Fibroblast of skin of scalp (primary cell): ENCODE results near the gene ESPNL.

ENCODE experiments used
- DNase-seq: peaks from one replicate; pipeline ENCODE4 v3.0.0-alpha.2; 2013

Gene ESPNL

DNA sequence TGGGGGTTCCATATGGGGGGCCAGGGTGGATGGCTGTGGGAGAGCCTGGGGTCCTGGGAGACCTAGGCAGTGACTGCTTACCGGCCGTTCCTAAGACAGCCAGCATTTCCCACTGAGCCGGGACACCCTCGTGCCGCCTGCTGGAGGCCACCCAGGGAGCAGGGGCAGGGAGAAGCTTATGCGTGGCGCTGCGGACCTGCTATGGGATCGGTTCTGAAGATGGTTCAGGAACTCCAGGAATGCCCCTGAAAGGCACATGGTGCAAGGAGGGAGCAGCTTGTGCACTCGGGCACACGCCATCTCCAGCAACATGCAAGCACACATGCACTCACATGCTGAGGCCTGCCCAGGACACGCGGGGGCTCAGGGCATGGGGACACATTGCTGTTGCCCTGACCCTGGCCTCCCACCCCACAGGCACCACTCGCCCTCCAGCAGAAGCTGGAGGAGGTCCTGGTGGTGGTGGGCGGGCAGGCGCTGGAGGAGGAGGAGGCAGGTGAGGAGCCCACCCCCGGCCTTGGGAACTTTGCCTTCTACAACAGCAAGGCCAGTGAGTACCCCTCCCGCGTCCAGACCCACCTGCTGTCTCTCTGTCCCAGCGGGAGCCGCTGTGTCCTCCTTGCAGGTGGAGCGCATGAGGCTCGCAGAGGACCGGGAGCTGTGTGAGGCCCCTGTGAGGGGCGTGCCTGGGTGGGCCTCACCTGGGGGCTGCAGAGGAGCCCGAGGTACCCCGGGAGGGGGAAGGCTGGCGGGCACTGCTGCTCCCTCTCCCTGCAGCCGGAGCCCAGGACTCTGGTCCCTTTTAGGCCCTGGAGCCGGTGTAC lies 42.5 kb downstream of the ESPNL start:
- peak; percentile 40 for DNase-seq

DNA sequence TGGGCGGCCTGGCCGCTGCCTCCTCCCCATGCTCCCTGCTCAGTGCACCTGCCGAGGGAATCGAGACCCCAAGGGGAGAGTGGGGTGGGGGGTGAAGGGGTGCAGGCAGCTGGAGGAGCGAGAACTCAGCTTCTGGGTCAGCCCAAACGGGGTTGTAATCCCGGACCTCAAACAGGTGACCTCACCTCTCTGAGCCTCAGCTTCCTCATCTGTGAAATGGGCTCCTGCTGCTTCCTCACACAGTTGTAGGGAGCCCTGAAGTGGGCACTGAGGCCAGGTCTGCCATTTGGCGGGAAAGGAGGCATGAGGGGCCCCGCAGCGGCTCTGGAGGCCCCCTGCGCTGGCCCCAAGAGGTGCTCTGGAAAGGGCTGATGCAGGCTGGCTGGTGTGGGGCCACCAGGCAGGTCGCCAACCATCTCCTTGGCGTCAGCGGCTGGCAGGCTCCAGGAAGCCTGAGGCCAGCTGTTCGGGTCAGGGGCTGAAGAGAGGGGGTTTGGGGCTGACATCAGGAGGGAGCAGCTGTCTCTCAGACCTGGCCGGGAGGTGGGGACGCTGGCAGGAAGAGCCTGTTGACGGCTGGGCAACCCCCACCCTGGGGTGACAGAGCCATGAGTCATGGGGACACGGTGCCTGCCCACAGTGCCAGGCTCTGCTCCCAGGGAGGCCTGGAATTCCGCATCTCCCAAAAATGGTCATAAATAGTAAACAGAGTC lies 43.3 kb downstream of the ESPNL start:
- peak; percentile 88 for DNase-seq

DNA sequence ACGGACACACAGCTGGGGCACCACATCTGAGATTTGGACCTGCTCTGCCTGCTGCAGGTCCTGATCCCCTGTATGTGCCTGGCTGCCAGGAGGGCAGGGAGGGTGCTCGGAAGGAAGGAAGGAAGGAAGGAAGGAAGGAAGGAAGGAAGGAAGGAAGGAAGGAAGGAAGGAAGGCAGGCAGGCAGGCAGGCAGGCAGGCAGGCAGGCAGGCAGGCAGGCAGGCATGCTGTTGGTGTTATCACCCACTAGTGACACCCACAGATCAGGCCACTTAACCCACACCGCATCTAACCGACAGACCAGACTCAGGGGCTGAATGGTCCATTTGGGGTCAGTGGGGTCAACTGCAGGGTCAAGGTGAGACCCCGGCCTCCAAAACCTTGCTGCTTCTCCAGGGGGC lies 44.1 kb downstream of the ESPNL start:
- no peak for DNase-seq

DNA sequence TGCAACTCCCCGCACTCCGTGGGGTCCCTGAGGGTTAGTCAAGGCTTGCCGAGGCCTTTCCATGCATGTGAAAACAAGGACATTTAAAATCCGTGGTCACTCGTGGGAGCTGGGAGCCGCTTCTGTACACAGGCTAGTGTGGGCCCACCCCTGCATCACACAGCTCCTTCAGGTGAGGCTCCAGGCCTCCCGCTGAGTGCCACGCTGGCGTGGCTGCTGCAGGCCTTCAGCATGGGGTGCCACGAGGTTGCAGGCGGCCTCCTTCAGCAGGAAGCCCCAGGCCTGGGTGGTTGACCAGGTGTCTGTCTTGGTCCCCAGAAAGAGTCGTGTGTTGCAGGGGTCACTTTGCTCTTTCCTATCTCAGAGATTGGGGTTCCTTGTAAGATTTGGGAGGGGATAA lies 44.9 kb downstream of the ESPNL start:
- no peak for DNase-seq

DNA sequence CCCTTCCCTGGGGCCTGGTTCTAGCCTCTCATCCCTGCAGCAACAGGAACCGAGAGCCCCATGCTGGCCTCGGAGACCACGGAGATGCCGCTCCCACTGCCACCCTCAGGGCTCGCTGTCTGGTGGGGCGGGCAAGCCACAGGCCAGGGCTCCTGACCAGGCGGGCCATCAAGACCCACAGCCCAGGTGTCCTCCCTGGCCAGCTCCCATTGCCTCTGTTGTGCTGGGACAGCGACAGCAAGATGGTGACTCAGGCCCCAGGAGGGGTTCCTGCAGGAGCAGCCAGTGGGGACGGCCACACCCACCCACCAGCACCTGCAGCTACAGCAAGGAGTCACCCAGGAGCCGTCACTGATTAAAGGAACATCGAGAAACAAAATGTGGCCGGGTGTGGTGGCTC lies 45.7 kb downstream of the ESPNL start:
- DNase-seq = no peak

DNA sequence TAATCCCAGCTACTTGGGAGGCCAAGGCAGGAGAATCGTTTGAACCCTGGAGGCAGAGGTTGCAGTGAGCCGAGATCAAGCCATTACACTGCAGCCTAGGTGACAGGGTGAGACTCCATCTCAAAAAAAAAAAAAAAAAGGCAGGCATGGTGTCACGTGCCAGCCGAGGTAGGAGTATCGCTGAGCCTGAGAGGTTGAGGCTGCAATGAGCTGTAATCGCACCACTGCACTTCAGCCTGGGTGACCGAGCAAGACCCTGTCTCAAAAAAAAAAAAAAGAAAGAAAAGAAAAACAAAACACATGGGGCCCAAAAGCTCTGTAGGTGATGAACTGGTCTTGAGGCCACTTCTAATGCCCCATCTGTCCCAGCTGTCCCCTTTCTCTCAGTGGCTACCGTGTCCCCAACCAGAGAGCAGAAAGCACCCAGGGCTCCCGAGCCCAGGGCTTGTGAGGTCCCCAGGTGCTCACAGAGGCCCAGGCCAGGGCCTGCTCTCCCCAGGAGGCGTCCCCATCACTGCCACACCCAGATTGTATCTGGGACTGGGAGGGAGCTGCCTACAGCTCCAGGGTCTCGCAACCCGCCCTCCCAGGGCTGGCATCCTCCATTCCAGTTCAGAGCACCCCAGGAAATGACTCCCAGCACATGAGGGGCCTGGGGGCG lies 46.9 kb downstream of the ESPNL start:
- DNase-seq = no peak

DNA sequence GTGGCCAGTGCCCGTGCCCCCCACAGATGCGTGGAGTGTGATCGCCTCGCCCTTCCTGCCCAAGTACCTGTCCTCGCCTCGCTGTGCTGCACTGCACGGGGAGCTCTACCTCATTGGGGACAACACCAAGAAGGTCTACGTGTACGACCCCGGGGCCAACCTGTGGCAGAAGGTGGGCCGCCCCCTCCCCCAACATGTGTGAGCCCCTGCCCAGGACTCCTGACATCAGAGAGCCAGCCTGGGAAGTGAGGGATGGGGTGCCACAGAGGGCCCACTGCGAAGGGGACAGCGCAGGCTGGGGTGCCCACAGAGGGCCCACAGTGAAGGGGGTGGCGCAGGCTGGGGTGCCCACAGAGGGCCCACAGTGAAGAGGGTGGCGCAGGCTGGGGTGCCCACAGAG lies 48.8 kb downstream of the ESPNL start:
- no peak for DNase-seq

DNA sequence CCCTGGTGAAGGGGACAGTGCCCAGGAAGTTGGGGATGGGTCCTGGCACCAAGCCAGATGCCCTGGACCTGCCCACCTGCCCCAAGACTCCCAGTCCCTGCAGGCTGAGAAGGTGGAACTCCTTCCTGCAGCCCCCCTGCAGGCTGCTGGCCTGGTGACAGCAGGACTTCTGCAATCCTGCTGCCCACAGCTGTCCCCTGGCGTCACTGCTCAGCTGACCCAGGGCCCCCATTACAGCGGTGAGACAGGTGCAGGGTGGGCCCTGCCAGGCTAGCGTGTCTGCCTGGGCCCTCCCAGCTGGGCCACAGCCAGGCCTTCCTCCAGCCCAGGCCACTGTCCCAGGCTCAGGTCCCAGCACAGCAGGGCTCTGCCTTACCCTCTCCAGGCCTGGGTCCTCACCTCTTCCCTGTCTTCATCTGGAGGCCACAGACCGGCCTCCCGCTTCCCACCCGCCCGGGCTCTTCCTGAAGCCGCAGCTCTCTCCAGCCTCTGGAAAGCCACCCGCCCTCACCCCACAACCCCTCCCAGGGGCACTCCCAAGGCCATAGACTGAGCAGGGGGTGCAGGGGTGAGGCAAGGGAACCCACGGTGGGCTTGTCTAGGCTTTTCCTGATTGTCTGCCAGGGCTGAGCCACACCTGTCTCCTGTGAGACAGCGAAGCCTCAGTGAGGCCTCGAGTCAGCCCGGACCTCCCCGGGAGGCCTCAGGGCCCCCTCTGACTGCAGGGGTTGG lies 49.9 kb downstream of the ESPNL start:
- DNase-seq = no peak

DNA sequence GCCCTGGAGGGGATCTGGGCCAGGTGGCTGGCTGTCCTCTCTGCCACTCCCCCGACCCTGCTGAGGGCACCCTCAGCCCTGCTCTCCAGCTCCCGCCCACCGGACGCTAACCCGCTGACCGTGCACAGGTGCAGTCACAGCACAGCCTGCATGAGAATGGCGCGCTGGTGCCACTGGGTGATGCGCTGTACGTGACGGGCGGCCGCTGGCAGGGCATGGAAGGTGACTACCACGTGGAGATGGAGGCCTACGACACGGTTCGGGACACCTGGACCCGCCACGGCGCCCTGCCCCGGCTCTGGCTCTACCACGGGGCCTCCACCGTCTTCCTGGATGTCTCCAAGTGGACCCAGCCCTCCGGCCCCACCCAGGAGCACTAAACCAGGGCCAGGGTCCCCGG lies 50.5 kb downstream of the ESPNL start:
- no peak for DNase-seq

DNA sequence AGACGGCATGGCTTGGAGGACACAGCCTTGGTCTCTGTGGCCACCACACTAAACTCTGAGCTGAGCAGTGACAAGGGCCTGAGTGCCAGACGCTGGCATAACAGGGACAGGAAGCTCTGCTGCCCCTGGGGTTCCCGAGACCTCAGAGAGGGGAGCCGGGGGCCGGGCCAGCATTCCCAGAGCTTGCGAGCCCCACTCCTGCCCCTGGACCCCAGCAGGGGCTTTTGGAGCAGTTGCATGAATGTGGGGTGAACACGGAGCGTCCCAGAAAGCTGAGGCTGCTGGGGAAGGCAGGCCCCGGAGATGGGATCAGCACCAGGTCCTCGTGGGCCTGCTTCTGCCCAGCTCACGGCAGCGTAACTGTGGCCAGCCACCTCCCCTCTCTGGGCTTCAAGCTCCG lies 51.1 kb downstream of the ESPNL start:
- DNase-seq = no peak

DNA sequence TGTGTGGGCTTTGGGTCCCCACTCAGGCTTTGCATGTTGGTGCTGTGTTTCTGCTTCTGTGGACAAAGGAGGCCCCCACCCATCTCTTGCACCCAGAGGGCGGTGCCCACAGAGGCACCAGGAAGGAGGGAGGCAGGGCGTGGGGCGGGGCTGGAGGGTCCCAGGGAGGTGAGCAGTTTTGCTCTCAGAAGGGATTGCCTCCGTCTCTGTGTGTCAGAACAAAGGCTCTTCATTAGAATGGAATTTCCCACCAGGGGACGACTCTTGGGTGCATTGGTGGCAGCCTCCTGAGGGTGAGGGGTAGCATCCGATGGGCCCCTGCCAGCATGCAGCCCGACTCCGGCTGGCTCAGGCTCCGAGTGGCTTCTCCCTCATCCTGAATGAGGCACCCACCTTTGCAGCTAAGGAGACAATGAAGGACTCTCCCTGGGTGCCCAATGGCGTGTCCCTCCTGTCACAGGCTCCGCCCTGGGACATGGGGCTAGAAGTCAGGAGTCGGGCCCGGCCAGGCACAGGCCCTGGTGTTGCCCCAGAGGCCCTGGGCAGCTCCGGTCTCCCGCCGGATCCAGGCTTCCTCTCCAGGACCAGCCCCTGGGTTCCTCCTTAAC lies 51.6 kb downstream of the ESPNL start:
- no peak for DNase-seq

DNA sequence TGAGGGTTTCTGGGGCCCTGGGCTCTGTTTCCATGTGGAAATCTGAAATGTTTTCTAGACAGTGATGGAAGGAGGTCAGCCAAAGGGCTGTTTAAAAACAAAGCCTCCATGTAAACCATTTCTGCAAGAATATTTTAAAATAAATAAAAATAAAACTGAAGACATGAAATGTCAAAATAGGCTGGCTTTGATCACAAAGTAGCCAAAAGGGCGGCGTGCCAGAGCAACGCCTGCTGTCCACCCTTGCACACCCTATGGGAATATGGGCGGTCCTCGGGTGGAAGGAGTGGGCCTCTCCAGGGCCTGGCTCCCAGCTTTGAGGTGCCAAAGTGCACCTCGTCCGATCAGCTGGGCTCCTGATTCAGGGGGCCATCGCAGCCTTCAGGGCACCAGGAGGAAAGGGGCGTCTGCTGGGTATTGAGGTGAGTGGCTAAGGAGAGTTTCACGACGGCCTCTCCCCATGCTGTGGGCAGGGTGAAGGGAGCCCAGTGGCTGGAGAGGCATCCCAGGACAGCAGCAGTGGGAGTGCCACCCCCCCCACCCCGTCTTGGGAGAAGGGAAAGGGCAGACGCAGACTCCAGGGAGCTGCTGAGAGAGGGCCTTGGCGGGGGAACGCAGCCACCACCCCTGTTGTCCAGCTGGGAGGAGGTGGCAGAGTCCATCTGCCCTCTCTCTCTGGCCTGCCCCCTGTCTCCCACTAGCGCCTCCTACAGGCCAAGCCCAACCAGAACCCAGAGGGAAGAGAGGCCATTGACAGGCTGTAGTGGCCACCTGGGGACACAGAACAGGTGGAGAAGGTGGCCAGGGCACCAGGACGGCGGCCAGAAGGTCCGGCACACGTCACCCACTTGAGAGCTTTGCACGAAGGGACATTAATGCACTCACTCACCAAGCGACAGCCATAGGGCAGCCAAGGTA lies 52.9 kb downstream of the ESPNL start:
- DNase-seq = no peak

DNA sequence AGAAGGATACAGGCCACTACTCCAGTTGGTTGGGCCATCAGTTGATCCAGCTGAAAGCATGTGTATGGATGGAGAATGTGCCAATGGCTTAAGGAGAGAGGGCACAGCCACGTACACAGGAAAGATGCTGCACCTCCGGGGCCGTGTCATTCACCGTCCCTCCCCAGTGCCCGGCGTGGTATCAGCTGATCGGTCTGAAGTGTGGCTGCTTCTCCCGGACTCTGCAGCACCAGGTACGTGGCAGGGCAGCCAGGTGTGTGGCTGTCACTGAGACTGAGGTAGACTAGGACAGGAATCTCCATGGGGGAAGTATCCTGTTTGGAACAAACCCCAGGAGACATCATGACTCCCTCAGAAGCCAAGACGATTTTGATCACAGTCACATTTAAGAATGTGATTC lies 54.4 kb downstream of the ESPNL start:
- DNase-seq = no peak

DNA sequence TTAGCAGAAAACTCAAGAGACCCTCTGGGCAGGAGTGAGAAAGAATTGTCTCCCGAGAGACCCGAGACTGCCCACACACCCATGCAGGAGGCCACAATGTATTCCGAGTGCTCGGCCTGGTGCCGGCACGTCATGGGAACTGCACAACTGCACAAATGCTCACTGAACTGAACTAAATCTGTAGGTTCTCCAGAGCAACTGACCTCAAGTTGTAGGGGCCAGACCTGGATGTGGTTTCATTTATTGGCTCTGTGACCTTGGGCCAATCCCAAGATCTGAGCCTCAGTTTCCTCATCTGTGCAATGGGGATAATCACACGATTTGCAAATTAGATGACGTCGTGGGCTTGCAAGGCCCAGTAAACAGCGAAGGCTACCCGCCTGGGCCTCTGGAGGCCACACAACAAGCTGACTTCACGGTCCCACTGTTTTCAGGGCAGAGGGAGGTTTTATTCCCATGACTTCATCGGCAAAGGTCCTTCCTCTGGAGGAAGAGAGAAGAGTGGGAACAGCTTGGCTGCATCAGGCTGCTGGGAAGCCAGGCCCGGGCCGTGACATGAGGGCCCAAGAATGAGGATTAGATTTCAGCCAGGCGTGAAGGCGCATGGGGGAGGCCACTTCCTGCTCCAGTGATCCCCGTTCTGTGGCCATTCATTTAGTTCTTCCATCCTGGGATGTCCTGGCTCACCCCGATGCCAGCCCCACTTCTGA lies 55.1 kb downstream of the ESPNL start:
- DNase-seq = peak; percentile 76

DNA sequence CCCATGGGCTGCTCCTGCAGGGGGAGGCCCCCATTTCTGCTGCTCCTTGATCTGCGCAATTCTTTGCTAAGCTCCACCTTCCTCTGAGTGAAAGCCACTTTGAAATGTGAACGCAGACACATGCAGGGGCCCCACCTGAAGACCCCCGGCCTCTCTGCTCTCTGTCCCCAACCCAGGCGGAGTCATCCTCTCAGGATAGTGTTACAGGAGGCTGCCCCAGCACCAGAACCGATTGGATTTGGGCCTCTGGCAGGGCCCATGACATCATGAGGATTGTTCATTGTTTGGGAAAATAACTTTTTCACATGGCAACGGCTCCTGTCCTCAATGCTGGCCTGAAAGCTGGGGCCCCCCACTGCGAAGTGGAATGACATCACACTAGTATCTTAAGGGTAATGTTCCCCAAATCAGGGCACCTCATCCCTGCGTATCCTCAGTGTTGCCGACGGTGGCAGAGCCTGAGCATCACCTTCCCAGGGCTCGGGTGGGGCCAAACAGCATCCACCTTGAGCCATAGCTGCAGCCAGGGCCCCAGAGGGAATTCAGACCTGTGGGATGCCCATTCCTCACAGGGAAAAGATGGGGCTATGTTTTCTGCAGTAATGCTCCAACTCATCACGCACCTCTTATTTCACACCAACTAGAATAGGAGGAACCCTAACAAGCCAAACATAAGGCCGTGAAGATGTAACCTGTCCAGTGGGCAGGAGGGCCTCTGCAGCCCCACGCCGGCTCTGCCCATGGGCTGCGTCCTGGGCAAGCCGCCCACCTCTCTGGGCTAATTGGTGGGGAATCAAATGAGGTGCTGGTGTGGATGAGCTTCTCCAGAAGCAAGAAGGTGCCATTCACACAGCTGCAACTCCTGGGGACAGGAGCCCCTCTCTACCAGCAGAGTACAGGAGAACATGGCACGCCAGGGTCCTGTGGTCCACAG lies 55.9 kb downstream of the ESPNL start:
- DNase-seq = no peak

DNA sequence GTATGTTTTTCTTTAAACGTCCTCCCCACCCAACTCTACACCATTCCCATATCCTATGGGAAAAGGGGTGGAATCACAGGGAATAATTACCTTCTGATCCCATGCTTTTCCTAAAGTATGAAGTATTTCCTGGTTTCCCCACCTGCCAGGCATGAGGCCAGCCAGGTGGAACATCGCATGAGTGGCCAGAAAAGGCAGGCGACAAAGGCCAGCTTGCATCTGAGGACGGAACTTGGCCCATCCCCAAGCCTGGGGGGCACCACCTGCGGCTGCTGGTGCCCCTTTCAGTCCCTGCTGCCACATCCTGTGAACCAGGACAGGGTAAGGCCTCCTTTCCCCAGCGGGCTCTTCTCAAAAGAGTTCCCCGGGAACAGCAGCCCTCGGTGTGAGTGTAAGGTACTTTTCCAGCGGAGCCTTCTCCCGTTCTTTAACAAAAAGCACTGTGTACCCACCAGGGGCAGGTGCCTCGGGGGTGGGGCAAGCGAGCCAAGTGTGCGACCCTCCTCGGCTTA lies 57.4 kb downstream of the ESPNL start:
- DNase-seq = no peak

DNA sequence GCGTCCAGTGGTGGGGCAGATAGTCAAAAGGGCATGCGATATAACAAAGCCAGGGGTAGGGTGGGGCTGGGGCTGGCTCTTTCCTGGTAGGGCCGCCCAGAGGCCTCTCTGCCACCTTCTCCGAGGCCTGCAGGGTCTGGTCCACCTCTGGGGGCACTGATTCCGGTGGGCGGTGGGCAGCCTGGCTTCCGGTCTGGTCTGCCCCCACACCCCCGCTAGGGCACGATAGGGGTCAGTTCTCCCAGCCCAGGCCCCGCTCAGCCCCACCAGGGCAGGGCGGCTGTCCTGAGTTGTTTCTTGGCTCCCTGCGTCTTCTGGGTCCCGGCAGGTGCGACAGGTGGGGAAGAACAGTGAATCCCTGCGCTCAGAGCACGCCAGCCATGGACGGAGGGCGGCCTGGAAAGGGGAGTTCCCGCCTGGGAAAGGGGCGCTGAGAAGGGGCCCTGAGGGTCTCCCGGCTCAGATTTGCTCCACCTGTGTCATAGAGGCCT lies 57.9 kb downstream of the ESPNL start:
- no peak for DNase-seq

DNA sequence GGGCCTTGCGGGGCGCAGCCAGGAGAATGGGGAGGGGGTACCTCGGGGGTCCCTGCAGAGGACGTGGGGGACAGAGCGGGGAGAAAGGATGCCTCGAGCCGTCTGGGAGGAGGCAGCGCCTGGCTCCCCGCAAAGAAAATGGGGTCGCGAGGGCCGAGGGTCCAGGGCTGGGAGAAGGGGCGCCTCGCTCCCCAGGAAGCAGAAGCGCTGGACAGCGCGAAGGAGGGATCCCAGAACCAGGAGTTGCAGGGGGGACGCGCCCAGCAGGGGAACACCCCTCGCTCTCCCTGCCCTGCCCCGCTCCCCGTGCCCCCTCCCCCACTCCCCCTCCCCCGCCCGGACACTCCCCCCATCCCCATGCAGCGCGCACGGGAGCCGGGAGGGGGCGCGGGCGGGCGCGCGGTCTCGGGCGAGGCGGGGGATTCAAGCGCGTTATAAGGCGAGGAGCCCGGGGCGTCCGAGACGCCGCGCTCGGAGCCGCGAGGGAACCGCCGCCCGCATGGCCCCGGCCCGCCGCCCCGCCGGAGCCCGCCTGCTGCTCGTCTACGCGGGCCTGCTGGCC lies 58.5 kb downstream of the ESPNL start, which contains the start of gene ERFE:
ERFE (plus strand) TSS at position 462 of the 562 bp plus-strand sequence; CDS start at position 500, 38 bp downstream.
- peak; percentile 67 for DNase-seq
